SW480 (cell line): ENCODE results near the gene DAP3.
A peak's percentile ranks its signal among the peaks of the same experiment; 100 is the strongest.
"Not testable (repeated sequence)": the region's sequence is repeated elsewhere in the genome, so short reads cannot be mapped to it uniquely, and the experiment has no call there.

Experiments
- DNase-seq: peaks from one replicate; pipeline ENCODE4 v3.0.0-alpha.2; 2016; ENCODE audit warnings: low spot score

Gene DAP3

DNA sequence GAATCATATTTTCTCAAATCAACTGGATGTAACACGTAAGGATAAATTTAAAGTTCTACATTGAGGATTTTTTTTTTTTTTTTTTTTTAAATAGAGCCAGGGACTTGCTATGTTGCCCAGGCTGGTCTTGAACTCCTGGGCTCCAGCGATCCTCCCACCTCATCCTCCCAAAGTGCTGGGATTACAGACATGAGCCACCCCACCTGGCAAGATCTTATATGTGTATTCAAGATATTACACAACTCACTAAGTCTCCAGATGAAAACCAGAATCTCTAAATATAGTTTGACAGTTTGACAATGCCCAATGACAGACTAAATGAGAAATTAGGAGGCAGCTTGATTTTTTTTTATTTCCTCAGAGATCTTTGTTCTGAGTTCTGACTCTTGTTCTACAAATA lies 7.1 kb upstream of the DAP3 start:
- DNase-seq, result no peak

DNA sequence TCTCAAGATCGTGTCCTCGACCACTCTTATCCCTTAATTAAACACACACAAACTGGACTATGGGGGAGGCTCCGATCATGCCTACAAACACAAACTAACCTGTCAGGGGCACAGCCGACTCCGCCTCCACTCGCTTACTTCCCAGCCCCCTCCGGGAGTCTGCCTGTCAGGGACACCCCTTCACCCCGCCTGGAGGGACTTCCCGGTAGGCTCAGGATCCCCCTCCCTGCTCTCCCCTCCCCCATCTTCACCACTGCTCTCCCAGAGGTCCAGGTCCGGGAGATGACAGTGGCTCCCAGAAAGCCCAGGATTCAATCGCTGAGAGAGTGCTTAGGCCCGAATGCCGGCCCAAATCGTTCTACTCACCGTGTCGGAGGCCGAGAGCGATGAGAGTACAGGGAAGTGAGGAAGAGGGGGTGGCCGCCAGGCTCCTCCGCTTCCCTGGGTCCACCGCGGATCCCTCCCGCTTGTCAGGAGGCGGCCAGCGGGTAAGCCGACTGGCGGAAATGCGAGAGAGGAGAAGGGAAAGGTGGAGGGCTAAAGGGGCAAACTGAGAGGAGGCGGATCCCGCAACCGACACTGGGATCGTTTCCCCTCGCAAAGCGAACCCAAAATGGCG lies 1.1 kb upstream of the DAP3 start:
- not testable (repeated sequence) for DNase-seq

DNA sequence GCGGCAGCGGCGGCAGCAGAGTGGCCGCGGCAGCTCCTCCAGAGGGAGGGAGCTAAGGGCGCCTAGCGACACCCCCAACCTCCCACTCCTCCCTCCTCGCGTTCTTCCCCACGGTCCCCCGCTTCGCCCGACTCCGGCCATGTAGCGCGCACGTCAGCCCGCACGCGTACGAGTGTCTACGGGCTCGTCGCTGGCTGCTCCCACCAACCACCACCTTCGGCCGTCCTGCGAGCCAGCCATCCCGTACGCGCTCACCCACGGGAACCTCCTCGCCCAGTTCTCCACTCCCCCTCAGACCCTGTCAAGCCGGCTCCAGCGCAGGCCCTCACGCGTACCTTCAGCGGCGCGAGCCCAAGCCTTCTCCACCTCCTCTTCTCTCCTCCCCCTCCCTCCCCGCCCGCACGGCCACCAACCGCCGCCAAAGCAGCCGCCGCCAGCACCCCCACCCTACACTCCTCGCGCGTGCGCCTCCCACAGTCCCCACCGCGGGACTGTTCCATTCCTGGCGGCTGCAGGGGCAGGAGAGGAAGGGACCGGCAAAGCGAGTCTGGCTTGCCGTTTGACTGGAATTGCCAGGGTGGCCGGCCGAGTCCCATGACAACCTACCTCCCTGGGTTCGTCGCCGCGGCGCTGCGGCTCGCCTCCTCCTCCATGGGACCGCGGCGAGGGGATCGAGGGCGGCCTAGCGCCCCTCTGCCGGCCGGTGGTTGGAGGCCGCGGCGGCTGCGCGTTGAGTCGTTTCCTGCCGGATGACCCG lies 389 bp upstream of the DAP3 start, which contains the start of gene YY1AP1:
YY1AP1 (minus strand) TSS at position 451 of the 757 bp plus-strand sequence. CDS start 8,338 bp downstream, outside the sequence.
- DNase-seq, result peak; percentile 81

DNA sequence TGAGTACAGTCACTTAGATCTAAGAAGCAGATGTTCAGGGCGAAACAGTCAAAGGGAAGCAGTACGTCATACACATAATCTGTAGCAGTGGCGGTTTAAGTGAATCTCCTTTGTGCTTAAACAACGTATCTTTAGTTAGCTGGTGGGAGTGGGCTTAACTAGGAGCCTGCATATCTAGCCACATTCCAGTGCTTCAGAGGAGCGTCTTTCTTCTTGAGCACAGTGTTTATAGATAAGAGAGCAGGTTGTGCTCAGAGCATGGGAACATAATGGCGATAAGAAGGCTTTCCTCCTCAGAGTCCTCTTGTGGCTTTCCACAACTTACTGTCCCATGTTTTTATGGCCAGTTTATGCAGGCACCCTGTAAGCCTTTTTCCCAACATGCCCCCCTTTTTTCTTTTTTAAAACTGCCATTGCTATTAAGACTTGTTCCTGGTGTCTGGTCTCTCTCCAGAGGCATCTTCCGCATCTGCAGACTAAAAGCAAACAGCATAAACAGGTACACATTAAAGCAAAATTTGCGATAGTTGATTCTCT lies 3.2 kb downstream of the DAP3 start:
- DNase-seq, result no peak

DNA sequence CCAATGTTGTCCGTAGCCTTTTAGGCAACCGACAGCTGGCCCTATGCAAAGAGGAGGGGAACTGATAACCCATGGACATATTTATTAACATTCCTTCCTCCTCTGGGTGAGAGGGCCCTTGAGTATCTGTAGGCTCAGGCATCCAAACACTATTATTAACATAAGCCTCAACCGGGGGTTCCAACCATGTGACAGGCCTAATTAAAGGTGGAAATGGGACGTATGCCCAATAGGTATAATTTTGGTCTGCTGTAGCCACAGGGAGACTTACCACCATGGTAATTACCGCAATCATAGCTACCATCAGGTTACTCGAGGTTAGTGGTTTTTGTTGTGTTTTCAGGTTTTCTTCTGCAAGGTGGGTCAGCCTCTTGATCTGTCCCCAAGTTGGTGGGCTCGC lies 5.3 kb downstream of the DAP3 start:
- no peak for DNase-seq

DNA sequence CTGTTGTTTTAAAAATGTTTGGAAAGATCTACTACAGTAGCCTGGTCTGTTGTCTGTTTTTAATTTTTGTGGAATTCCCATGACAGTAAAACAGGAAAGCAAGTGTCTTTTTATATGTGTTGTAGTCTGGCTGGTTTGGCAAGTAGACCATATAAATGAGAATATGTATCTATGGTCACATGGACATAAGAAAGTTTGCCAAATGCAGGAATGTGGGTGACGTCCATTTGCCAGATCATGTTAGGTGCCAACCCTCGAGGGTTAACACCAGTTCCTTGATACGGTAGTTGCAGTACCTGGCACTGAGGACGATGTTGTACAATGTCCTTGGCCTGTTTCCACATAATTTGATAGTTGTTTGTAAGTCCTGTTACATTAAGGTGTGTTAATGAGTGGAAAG lies 6.2 kb downstream of the DAP3 start:
- no peak for DNase-seq

DNA sequence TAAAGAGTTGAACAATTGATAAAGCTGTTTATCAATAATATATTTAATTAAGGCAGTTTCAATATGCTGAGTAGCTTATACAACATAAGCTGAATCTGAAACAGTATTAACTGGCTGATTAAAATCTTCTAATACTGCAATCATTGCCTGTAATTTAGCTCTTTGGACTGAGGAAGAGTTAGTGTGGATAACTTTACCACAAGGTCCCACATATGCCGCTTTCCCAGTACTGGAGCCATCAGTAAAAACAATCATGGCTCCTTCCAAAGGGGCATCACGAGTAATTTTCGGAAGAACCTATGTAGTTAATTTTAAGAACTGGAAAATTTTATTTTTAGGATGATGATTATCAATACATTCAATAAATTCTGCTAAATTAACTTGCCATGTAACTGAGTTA lies 6.7 kb downstream of the DAP3 start:
- no peak for DNase-seq

DNA sequence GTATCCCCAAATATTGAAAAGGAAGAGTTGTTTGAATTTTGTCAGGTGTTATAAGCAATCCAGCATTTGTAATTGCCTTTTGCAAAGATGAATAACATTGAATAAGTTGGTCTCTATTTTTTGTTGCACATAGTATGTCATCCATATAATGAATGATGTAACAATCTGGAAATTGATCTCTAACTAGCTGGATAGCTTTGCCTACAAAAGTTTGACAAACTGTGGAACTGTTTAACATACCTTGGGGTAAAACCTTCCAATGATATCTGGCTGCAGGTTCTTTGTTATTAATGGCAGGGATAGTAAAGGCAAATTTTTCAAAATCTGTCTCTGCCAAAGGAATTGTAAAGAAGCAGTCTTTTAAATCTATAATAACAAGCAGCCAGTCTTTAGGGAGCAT lies 7.6 kb downstream of the DAP3 start:
- no peak for DNase-seq

DNA sequence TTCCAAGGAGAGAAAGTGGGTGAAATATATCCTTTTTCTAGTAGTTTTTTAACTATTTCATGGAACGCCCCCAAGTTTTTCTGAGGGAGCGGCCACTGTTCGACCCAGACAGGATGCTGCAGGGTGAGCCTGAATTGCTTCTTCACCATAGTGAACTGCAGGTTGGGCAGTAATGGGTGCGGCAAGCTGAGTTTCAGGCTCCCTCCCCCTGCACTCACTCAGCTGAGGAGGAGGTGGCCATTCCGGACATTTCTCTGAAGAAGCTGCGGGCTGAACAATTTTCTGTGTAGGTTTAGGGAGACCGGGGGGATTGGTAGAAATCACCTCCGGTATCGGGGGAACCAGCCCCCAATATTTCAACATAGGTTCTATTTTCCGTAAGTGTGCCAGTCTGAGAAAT lies 8.2 kb downstream of the DAP3 start:
- no peak for DNase-seq

DNA sequence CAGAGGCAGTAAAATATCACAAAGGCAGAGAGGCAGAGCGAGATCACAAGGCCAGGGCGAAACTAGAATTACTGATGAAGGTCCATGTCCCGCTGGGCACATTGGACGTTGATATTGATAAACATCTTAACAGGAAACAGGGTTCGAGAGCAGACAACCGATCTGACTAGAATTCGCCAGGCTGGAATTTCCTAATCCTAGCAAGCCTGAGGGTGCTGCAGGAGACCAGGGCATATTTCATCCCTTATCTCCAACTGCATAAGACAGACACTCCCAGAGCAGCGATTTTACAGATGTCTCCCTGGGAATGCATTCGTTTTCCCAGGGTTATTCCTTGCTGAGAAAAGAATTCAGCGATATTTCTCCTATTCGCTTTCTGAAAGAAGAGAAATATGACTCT lies 8.7 kb downstream of the DAP3 start:
- DNase-seq, result not testable (repeated sequence)

DNA sequence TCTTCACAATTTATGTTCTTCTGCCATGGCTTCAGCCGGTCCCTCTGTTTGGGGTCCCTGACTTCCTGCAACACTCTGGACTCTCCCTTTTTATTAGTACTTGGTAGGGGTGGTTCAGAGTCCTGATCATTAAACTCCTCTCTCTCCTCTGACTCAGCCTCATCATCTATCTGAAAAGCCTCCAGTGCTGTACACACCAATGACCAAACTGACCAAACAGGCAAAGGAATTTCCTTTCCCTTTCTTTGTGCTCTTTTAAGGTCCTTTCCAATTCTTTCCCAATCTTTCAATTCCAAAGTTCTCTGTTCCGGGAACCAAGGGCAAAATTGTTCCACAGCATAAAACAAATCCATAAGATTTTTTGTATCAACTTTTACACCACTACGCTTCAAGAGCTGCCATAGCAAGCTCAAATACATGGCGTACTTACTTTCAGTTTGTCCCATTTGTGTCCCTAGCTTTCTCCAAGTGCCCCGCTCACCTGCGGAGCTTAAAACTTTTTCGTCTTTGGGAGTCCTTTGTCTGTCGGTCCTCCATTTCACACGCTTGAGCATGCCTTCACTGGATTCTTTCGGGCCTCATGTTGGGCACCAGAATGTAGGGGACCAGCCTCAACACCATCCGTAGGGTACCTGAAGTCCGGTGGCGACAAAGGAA lies 9.6 kb downstream of the DAP3 start:
- no peak for DNase-seq

DNA sequence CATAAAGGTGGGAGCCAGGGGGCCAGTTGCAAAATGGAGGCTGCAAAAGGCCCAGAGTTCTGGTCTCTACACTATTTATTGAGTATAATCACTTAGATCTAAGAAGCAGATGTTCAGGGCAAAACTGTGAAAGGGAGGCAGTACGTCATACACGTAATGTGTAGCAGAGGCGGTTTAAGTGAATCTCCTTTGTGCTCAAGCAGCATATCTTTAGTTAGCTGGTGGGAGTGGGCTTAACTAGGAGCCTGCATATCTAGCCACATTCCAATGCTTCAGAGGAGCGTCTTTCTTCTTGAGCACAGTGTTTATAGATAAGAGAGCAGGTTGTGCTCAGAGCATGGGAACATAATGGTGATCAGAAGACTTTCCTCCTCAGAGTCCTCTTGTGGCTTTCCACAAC lies 10.2 kb downstream of the DAP3 start:
- DNase-seq, result not testable (repeated sequence)

DNA sequence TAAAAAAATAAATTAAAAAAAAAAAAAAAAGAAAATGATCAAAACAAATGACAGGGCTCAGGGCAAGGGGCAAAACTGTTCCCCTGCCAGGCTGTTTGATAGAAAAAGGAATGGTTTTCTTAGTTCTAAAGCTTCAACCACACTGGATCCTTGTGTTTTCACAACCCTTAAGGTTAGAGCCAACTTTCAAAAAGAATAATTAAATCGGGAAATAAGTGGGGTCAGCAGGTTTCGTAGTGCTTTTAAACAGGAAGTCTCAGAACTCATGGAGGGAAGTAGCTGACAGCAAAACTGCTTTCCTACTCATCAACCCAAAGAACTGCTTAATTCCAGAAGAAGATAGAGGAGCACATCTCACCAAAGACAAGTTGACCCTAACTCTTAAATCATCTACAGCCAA lies 12.8 kb downstream of the DAP3 start:
- DNase-seq, result not testable (repeated sequence)

DNA sequence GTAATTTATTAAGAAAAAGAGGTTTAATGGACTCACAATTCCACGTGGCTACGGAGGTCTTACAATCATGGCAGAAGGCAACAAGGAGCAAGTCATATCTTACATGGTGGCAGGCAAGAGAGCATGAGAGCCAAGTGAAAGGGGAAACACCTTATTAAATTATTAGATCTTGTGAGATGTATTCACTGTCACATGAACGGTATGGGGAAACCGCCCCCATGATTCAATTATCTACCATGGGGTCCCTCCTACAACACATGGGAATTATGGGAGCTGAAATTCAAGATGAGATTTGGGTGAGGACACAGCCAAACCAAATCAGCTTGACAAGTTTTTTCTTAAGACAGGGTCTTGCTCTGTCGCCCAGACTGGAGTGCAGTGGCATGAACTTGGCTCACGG lies 14.3 kb downstream of the DAP3 start:
- no peak for DNase-seq

DNA sequence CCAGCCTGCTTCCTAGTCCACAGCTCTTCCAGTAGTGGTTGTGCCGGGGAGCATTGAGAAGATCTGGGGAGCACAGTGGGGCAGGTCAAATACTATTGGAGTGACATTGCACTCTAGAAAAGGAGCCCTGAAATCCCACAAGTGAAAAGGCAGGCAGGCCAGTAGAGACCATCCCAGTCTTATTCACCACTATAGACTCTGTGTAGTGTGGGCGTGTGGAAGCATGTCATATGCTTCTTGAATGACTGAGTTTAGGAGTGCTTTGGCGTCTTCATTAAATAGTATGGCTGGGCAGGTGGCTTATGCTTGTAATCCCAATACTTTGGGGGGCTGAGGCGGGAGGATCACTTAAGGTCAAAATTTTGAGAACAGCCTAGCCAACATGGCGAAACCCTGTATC lies 15.5 kb downstream of the DAP3 start:
- not testable (repeated sequence) for DNase-seq

DNA sequence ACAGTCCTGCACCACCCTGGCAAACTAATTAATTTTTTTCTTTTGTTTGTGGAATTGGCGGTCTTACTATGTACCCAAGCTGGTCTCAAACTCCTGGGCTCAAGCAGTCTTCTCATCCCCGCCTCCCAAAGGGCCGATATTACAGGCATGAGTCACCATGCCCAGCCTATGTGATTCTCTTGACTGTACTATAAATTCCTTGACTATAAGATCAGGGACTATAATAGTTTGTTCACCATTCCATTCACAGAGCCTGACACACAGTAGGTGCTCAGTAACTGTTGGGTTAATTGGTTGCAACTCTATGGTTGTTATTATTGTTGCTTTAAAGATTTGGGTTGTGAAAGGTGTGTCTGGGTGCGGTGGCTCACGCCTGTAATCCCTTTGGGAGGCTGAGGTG lies 17.2 kb downstream of the DAP3 start:
- no peak for DNase-seq

DNA sequence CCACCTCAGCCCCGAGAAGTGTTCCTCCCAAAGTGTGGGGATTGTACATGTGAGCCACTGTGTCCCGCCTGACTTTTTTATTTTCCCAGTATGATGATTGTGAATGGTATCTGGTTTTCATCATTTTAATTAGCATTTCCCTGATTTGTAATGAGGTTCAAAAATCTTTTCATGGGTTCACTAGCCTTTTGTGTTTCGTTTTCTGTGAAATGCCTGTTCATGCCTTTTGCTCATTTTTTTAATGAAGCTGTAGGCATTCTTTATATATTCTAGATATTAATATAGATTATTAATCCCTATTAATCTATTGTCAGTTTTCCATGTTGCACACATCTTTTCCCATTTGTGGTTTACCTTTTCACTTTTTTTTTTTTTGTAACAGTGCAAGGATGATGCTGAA lies 20.5 kb downstream of the DAP3 start:
- no peak for DNase-seq

DNA sequence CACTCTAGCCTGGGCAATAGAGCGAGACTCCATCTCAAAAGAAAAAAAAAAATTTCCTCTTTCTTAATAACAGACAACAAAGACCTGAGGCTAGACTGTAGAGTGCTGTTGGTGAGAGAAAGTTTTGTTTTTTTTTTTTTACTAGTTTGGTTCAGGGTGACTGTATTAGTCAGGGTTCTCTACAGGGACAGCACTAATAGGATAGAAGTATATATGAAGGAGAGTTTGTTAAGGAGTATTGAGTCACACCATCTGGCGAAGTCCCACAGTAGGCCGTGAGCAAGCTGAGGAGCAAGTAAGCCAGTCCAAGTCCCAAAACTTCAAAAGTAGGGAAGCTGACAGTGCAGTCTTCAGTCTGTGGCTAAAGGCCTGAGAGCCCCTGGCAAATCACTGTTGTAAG lies 22.6 kb downstream of the DAP3 start:
- DNase-seq, result not testable (repeated sequence)

DNA sequence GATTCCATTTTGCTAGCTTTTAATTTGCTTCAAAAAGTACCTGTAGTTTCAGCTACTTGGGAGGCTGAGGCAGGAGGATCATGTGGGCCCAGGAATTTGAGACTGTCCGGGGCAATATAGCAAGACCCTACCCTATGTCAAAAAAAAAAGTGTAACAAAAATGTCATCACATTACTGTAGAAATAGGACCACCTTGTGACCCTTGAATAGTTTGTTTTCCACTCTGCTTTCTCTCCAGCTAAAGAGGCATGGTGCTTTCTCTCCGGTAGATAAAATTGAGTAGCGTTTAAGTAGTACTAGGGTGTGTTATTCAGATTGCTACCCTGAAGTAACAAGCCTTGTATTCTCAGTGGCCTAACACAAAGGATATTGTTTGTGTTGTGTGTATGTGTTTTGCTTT lies 23.7 kb downstream of the DAP3 start:
- DNase-seq, result not testable (repeated sequence)

DNA sequence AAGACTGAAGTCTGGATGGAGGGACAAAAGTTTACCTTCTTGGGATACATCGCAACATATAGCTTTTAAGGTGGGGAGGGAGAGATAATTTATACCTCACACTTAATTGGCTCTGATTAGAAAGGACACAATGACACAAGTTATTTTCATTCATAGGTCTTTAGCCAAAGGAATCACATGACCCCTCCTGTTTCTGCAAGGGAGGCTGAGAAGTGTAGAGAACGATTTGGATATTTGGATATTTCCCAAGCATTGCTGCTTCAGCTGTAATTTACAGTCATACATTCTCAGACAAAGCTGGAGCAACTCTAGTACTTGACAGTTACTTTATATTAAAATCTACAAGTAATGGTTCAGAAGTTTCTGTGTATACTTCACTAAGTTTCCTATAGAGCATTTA lies 24.2 kb downstream of the DAP3 start:
- no peak for DNase-seq

DNA sequence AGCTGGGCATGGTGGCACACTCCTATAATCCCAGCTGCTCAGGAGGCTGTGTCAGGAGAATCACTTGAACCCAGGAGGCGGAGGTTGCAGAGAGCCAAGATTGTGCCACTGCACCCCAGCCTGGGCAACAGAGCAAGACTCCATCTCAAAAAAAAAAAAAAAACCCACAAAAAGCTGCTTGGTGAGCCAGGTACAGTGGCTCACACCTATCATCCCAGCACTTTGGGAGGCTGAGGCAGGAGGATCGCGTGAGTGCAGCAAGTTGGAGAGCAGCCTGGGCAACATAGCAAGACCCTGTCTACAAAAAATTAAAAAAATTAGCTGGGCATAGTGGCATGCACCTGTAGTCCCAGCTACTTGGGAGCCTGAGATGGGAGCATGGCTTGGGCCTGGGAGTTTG lies 26.2 kb downstream of the DAP3 start:
- DNase-seq, result not testable (repeated sequence)

DNA sequence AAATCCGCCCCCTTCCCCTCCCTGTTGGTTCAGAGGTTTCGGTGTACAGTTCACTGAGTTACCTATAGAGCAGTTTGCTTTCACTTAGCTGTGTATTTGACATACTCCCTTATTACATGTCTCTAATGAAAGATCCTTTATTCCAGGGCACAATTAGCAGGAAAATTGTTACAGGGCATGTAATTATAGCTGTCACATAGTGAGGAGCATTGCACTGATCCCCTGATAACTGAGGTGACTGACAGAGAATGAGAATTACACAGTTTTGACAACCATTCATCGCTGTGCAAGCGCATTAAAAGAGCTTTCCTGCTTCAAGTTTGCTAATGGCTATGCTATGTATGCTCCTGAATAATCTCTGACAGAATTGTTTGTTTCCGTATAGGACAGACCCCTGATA lies 26.9 kb downstream of the DAP3 start:
- no peak for DNase-seq

DNA sequence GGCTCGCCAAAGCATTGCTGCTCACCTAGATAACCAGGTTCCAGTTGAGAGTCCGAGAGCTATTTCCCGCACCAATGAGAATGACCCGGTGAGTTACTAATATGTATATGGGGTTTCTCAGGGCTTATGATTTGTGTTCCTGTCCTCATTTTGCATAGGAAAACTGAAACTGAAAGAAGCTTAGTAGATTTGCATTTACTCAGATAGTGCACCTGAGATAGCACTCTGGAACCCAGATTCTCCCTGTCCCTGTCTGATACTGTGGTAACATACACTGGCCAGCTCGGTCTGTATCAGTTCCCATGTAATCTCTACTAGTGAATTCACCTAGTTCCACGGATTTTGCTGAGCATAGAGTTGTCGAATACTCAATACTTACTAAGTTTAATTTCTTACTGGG lies 28.1 kb downstream of the DAP3 start:
- DNase-seq, result no peak
